Neural cell (in vitro differentiated cells): ENCODE data around the gene SPTLC2.

Source experiments
- EZH2 ChIP-seq: fragments of 200-600, 300-800 bp; shearing (Covaris generic), sonication (generic); IDR thresholded peaks from 2 replicates; pipeline ENCODE4 v1.6.1; 2014; ENCODE audit warnings: antibody characterized with exemption, low read length, borderline replicate concordance, mild to moderate bottlenecking; ENCODE audit not compliant: insufficient read depth, poor library complexity, severe bottlenecking
- MXI1 ChIP-seq: fragments of 450-650 bp; conservative IDR thresholded peaks from 2 replicates; pipeline ENCODE4 v1.6.1; 2014; ENCODE audit warnings: antibody characterized with exemption, mild to moderate bottlenecking; ENCODE audit not compliant: poor library complexity, severe bottlenecking

- TF ChIP-seq EZH2 (no peak), MXI1 (no peak)
Measured at GRCh38 chr14:77609922-77610321, 6.5 kb downstream of the SPTLC2 start.
